GM19452 (cell line): Measurements from ENCODE around the gene EMC6.
A peak's percentile ranks its signal among the peaks of the same experiment; 100 is the strongest.

Experiments
- ATAC-seq: cut with Tn5 transposase; IDR thresholded peaks from one replicate; pipeline ENCODE4 v1.9.1; 2021; ENCODE audit not compliant: unreplicated experiment

The EMC6 gene

DNA sequence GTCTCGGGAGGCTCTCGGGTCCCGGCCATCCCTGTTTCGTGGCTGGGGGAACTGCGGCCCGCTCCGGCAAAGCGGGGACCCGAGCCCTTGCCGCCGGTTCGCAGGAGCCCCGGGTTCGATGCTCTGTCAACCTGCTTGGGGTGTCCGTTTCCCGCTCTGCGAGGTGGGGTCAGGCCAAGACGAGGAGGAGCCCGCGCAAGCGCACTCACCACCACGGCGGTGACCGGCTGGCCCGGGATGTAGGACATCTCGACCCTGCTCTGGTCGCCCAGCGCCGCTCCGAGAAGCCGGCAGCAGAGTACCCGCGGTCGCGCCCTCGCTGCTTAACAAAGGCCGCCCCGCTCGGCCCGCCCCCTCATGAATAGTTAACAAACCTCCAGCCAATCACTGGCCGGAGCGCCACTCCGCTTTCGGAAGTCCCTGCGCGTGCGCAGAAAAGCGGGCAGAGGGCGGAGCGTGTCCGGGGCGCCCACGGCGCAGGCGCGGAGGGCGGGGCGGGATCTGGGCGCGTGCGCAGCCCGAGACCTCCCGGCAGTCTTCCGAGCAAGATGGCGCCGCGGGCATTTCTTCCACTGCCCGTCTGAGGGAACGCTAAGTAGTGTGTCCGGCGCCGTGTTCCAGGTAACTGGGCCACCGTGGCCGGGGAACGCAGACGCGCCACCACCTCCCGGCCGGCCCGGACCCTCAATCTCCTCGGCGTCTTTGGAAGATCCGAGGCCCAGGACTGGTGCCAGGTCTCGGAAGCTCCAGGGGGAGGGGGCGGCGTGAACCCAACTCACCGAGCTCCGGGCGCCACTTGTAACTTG is at the start of gene EMC6, which contains the start of gene TAX1BP3:
EMC6 (plus strand) TSS at position 534 of the 806 bp plus-strand sequence. CDS start 335 bp downstream, outside the sequence.
TAX1BP3 (minus strand) TSS at position 300 of the 806 bp plus-strand sequence; CDS start at position 248, 52 bp downstream.
- peak; percentile 83 for ATAC-seq

DNA sequence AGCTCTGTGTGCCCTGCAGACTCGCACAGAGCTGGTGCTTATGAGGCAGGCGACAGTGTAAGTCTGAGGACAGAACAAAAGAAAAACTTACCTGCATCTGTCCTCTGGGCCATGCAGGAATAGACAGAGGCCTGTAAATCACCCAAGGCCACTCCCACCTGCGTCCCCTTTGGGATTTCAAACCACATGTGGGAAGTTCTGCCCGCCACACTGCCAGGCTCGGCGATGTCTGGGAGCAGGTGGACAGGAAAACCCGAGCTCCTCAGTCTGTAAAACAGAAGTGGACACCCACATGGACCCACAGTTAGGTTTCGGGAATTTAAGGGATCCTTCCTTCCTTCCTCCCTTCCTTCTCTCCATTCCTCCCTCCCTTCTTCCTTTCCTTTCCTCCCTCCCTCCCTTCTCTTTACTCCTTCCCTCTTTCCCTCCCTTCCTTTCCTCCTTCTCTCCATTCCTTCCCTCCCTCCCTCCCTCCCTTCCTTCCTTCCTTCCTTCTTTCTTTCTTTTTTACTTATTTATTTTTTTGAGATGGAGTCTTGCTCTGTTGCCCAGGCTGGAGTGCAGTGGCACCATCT is 47.4 kb upstream of the EMC6 start:
- ATAC-seq: no peak

DNA sequence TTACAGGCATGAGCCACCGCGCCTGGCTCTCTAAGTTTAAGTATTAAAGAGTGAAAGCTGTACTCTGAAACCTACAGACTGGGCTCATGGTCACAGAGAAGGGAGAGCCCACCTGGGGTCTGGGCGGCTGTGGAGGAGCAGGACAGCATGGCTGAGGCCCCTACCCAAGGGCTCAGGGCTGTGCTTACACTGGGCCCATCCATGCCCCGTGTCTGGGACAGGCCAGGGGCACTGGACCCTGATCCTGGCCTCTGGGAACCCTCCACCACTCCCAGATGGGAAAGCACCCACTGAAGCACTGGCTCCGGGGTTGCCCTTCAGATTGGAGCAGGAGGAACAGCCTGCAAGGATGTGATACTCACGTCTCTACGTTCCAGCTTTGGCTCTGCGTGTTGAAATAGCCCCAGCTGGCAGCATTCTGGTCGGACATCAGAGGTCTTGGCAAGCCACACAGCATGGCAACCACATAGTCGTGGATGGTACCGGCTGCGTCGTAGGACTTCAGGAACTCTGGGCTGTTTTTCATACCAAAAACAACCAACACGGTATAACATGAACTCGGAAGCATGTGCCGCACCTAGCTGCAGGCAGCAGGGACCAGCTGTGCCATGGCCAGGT is 45.5 kb upstream of the EMC6 start:
- no peak for ATAC-seq

DNA sequence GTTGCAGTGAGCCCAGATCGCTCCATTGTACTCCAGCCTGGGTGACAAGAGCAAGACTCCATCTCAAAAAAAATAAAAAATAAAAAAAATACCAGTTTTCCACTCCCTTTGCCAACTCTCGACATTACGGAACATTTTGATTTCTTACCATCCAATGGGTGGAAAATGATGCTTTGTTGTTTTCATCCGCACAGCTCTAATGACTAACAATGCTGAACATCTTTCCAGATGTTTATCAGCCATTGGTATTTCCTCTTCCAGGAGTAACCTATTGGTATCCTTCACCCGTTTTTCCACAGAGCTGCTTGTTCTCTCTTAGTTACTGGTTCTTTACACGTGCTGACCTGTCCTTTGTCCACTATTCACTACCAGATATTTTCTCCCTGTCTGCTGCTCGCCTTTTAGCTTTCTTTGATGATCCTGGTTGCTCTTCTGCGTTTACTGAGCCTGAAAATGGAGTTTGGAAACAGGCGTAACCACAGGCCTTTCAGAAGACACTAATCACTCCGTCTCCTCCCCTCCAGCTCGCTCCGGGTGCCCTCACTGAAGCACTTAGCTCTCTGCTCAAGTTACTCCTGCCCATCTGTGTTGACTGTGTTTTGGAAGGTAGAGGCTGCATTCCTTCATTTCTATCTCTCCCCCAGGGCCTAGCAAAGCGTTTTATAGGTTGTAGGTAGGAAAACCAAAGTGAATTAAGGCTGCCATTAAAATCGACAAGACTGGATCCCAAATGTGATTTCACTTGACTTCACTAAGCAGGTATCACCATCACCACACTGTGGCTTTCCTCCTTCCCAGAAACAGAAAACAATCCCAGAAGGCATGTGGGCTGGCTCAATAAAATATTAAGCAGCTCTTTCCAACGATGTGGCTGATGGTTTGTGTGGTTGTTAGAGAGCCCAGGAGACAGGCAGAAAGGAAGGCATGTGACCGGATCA is 41.5 kb upstream of the EMC6 start:
- ATAC-seq: no peak

DNA sequence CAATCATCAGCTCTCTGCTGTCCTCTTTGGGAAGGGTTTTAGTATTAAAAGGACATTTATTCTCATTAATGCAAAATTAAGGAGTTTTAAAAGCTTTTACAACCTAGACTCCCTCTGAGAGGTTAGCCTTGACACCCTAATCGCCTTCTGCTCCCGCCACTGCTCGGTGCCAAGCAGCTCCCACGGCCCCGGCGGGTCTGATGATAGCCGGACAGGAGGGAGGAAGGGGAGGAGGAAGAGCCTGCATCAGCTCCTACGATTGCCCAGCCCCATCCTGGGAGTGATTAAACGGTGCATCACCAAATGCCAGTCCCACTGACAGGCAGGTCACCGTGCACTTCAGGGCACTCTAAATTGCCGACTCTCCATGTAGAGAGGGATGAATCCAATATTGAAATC is 40.8 kb upstream of the EMC6 start:
- ATAC-seq: no peak

DNA sequence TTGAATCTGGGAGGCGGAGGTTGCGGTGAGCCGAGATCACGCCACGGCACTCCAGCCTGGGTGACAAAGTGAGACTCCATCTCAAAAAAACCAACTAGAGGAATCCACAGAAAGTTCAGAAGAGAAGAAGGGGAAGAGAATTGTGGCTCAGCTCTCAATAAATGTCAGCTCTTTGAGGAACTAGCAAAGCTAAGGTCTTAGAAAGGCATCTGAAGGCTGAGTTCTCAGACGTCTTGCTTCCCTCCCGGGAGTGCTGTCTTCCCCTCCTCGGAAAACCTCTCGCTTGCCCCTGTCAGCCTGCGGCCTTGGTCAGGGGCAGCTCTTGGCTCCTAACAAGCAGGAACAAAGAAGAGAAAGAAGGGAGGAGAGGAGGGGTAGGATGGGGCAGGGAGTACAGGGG is 37.8 kb upstream of the EMC6 start:
- no peak for ATAC-seq

DNA sequence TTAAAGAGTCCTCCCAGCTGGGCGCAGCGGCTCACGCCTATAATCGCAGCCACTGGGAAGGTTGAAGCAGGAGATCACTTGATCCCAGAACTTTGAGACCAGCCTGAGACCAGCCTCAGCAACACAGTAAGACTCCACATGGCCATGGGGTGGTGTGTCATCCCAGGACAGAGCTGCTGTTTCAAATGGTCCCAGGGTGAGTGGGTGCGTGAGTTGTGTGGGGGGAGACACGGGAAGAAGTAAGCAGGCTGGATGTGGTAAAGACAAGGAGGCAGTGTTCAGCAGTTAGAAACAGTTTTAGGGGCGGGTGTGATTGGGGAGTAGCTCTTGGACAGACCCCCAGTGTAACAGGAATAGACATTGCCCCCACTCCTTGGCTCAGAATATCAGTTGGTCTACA is 36.3 kb upstream of the EMC6 start:
- no peak for ATAC-seq

DNA sequence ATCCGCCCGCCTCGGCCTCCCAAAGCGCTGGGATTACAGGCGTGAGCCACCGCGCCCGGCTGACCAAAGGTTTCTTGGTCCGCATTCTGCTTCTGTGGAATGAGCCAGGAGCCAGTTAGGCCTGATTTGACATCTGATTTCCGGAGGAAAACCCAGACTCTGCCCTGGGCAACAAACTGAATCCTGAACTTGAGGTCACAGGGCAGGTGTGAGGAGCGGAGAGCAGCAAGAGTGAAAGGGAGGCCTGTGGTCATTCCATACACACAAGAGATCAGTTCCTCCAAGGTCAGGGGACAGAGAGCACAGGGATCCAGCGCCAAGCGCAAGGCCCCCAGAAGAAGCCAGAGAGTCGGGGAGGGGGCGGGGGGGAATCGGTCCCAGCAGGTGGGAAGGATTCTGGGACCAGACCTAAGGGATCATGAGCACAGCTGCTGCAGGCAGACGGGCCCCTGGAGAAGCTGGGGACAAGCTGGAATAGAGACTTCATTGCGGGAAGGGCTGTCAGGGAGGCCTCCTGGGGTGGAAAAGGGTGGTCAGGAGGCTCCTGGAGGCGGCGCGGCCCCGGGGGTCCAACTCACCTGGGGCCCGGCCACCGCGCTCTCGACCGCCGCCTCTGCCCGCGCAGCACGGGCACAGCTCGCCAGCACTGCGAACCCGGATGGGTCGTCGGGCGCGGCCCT is 33.0 kb upstream of the EMC6 start:
- peak; percentile 31 for ATAC-seq

DNA sequence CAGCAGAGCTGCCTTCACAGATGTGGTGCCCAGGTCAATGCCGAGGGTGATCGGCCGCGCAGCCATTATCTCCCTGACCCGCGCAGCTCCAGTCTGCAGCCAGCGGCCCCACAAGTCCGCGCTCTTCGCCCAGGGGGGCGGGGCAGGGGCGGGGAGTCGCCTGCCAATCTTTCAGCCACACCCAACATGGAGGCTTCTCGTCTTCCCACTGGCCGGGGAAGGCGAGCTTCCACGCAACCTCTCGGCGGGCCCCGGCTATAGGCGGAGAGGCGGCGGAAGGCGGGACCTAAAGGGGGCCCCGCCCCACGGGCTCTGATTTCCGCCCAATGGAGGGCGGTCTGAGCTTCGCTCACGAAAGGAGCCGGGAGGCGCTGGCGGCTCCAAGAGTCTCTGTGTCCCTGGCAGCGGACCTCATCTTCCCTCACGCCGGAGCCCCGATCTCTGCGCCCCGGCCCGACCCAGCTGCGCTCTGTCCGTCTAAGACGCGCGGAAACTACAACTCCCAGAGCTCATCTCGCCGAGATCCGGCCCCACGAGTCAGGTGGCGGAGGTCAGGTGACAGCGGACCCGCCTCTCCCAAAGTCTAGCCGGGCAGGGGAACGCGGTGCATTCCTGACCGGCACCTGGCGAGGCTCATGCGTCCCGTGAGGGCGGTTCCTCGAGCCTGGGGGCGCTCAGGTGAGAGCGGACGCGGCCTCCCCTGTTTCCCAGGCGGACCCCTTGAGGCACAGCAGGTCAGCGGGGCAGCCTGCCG is 32.3 kb upstream of the EMC6 start, which contains the start of the genes CTNS and SHPK:
CTNS (plus strand) TSS at position 607 of the 754 bp plus-strand sequence. CDS start 3,447 bp downstream, outside the sequence.
SHPK (minus strand) TSS at position 97 of the 754 bp plus-strand sequence; CDS start at position 66, 31 bp downstream.
- ATAC-seq: peak; percentile 95

DNA sequence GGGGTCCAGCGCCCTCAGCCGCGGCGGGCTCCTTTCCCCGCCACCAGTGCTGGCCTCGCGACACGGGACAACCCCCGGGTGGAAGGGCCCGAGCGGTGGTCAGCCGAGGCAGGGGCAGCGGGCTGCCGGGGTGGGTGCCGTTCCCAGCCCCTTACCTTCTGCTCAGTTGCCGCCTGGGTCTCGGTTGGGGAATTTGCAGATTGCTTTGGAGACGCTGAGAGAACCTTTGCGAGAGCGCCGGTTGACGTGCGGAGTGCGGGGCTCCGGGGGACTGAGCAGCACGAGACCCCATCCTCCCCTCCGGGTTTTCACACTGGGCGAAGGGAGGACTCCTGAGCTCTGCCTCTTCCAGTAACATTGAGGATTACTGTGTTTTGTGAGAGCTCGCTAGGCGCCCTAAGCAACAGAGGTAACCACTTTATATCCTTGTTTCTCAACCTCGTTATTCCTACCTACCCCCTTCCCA is 31.7 kb upstream of the EMC6 start:
- peak; percentile 13 for ATAC-seq

DNA sequence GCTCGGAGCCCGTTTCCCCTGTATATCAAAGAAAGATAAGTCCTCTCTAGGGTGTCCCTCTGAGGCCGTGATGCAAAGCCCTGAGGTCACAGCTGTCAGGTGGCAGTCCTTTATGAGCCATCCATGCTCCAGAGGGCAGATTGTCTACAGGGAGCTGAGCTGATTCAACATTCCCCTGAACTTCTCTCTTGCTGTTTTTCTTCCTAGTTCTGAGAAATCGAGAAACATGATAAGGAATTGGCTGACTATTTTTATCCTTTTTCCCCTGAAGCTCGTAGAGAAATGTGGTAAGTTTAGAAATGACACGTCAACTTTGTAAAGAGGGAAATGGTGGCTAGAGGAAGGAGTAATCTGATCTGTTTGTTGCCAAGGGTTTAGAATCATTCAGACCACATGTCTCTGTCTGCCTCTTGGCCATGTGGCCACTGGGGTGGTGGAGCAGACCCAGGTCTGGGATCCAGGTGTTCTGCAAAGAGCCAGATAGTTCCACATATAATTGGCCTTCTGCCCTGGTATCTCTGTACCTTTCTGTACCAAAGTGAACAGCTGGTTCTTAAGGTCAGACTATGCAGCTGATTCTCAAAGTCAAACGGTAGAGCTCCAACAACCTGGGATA is 28.5 kb upstream of the EMC6 start:
- no peak for ATAC-seq

DNA sequence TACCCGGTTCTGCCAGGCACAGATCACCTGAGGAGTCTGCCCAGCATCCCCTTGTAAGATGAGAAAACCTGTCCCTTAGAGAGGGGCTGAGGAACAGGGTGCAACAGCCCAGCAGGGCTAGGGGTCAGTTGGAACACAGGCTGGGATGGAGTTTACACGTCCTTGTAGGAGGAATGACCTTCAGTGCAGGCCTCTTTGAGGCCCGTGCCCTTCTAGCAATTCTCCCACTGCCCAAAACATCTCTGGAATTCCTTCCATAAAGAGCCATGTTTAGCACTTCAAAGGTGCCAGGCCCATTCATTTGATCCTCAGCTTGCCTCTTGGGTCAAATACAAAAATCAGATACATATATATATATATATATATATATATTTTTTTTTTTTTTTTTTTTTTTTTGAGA is 27.6 kb upstream of the EMC6 start:
- no peak for ATAC-seq

DNA sequence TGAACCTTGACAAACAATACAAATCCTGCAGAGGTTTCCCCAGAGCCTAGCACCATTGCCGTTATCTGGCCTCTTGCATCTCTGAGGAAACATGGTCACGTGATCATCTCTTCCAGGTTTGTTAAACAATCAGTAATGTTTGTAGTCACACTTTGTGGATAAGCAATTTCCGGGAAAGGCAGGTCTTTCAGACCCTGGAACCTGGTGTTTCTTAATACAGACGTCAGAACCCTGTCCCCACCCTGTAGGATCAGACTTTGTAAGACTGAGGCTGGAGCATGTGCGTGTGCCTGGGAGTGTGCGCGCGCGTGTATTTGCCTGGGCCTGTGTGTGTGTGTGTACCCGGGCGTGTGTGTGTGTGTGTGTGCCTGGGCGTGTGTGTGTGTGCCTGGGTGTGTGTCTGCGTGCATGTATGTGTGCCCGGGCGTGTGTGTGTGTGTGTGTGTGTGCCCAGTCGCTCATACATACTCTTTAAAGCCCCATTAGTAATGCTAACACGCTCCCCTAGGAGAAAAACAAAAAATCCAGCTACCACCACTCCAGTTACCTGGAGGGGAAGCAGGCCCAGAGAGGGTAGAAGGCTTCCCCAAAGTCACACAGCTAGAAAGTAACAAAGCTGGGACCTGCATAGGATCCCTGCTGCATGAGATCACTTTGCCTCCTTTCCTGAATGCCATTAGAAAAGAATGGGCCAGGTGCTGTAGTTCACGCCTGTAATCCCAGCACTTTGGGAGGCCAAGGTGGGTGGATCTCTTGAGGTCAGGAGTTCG is 26.7 kb upstream of the EMC6 start:
- ATAC-seq: no peak

DNA sequence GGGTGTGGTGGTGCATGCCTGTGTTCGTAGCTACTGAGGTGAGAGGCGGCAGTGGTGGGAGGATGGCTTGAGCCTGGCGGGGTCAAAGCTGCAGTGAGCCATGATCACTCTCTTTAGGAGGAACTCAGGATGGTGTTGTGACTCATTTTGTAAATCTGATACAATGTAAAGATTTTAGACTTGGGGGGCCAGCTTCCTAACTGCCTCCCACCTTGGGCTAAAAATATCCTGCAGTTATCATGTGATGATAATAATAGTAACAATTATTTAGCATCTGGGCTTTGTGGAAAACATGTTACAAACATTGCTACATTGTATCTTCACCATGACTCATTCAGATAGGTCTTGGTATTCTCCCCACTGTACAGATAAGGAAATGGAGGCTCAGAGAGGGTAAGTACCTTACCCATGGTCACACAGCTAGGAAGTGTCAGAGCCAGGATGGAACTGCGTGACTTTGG is 24.7 kb upstream of the EMC6 start:
- no peak for ATAC-seq

DNA sequence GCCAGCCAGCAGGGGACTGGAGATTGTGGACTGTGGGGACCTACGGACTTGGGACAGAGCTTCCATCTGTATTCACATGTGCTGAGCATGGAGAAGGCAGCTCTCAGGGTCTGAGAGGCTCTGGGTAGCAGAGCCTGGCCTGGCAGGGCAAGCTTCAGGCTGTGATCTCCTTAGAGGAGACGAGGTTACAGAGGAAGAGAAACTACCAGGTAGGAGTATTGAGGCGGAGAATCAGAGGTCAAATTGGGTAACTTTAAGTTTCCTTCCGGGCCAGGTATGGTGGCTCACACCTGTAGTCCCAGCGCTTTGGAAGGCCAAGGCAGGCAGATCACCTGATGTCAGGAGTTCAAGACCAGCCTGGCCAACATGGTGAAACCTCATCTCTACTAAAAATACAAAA is 23.3 kb upstream of the EMC6 start:
- no peak for ATAC-seq

DNA sequence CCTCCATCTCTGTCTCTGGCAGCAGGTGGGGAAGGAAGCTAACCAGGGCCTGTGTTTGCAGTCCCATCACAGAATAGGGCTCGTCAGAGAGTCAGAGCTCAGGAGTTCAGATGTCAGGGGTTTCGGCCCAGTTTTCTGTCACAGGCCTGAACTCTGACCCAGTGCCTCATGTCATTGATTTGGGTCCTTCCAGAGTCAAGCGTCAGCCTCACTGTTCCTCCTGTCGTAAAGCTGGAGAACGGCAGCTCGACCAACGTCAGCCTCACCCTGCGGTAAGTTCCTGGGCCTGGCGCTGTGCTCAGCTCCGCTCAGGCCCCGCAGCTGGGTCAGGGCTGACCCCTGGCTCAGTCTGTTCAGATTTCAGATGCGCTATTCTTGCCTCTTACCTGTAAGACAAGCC is 21.4 kb upstream of the EMC6 start:
- no peak for ATAC-seq

DNA sequence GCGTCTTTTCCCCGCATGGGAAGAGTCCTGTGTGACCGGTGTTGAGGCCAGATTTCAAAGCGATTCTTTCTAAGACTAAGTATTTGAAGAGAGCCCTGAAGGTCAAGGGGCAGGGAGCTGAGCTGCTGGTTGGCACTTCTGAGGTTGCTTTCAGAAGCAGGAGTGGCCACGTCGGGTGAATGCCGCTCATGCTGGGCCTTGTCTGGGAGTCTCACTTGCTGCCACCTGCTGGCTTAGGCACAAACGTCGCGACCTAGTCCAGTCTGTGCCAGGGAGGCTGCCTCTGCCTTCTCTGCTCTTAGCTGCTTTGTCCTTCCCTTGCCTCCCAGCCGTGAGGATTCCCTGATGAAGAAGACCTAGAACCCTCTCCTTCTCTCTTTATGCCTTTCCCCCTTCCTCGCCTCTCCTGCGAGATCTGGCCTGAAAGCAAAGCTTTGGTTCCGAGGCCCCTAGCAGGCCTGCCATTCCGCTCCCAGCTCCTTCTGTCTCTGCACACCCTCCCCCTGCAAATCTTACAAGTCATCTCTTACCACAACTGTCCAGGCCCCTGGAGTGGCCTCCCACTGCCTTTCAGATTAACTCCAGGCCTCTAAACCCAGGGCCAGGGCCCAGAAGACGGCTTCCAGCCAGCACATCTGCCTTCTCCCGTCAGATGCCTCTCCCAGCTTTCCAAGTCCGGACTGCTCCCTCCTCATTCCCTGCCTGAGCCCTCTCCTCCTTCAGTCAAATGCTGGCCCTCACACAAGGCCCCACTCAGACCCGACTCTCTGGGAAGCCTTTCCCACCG is 20.6 kb upstream of the EMC6 start:
- ATAC-seq: no peak
